Gastrocnemius medialis (tissue), 4 donors: ENCODE measurements around the gene KRTAP12-4.

Source experiments
- POLR2A ChIP-seq, 2 donors: fragments of 450-650 bp; IDR thresholded peaks; one replicate each; pipeline ENCODE4 v1.6.1; 2017; ENCODE audit warnings: antibody characterized with exemption in 2 of 2, mild to moderate bottlenecking in 2 of 2, moderate library complexity in 2 of 2
- TF ChIP-seq, protein P1 (sequence below), 5 experiments: fragments of 450-650 bp in 3 of 5; fragments of 200-600 bp in 2 of 5; sonication (generic) in 2 of 5; IDR thresholded peaks in 4 of 5; conservative IDR thresholded peaks in 1 of 5; 1 replicate in 4 of 5; 2 replicates in 1 of 5; pipeline ENCODE4 v1.5.1; 2016 to 2019; ENCODE audit warnings: antibody characterized with exemption in 5 of 5, mild to moderate bottlenecking in 3 of 5, moderate library complexity in 3 of 5

GRCh38 chr21:44695184-44695583 lies 40.7 kb upstream of the KRTAP12-4 start:
- TF ChIP-seq, protein P1, sequence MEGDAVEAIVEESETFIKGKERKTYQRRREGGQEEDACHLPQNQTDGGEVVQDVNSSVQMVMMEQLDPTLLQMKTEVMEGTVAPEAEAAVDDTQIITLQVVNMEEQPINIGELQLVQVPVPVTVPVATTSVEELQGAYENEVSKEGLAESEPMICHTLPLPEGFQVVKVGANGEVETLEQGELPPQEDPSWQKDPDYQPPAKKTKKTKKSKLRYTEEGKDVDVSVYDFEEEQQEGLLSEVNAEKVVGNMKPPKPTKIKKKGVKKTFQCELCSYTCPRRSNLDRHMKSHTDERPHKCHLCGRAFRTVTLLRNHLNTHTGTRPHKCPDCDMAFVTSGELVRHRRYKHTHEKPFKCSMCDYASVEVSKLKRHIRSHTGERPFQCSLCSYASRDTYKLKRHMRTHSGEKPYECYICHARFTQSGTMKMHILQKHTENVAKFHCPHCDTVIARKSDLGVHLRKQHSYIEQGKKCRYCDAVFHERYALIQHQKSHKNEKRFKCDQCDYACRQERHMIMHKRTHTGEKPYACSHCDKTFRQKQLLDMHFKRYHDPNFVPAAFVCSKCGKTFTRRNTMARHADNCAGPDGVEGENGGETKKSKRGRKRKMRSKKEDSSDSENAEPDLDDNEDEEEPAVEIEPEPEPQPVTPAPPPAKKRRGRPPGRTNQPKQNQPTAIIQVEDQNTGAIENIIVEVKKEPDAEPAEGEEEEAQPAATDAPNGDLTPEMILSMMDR (IDR thresholded peaks at IDR 0.05 in 4 of 5, conservative IDR thresholded peaks at IDR 0.05 in 1 of 5), result no peak
- TF ChIP-seq POLR2A (IDR thresholded peaks at IDR 0.05), result no peak
